SK-N-SH (cell line): ENCODE measurements around the gene IL17REL. TPM values are rescaled to one million over a fixed set of nuclear protein-coding genes. Genes with fewer than 3 reads are reported as not detected.

Source experiments
- CTCF ChIA-PET: fragments of 300-600, 350-600 bp; formaldehyde crosslinking; extraction: SDS; loops from one replicate; lab custom pipeline; 2021; lab: Yijun Ruan, JAX
- POLR2A ChIA-PET: fragments of 350-600 bp; sonication (Branson Sonifier 250); formaldehyde crosslinking; extraction: SDS; loops from one replicate; lab custom pipeline; 2020; ENCODE audit warnings: antibody characterized with exemption, inconsistent platforms; lab: Yijun Ruan, JAX
- DNase-seq: peaks from one replicate; pipeline ENCODE4 v3.0.0; 2012
- H2AFZ ChIP-seq: fragments of 200-600 bp; sonication (generic); 2 replicates; pipeline ENCODE4 v1.8.1; 2016; ENCODE audit warnings: antibody characterized with exemption, mild to moderate bottlenecking, low read depth
- H3F3A ChIP-seq: fragments of 200-600 bp; sonication (generic); replicated peaks from 2 replicates; pipeline ENCODE3; 2016; ENCODE audit warnings: antibody characterized with exemption, mild to moderate bottlenecking; ENCODE audit not compliant: insufficient read depth
- H3K27ac ChIP-seq, 2 experiments: fragments of 200-500 bp in 1 of 2; fragments of 200-600 bp in 1 of 2; sonication (Bioruptor generic) in 1 of 2; sonication (generic), shearing (Covaris generic) in 1 of 2; 2 replicates each; pipeline versions ENCODE4 v1.5.1 to v1.6.1; 2014 to 2016; ENCODE audit warnings: low read depth in 2 of 2, inconsistent platforms in 1 of 2, low read length in 1 of 2, mild to moderate bottlenecking in 1 of 2, mixed read lengths in 1 of 2
- H3K27me3 ChIP-seq: fragments of 200-600 bp; sonication (generic), shearing (Covaris generic); 2 replicates; pipeline ENCODE4 v1.6.1; 2016; ENCODE audit warnings: mixed run types; ENCODE audit not compliant: insufficient read depth
- H3K36me3 ChIP-seq, 2 experiments: fragments of 200-500 bp in 1 of 2; fragments of 200-600 bp in 1 of 2; sonication (Bioruptor generic) in 1 of 2; sonication (generic) in 1 of 2; replicated peaks in 1 of 2; 2 replicates each; pipeline versions ENCODE3 to v1.5.1; 2014 to 2016; ENCODE audit warnings: low read length in 1 of 2, mild to moderate bottlenecking in 1 of 2; ENCODE audit not compliant: insufficient read depth in 2 of 2, control insufficient read depth in 1 of 2
- H3K4me1 ChIP-seq, 2 experiments: fragments of 200-500 bp in 1 of 2; fragments of 200-600 bp in 1 of 2; sonication (Bioruptor generic) in 1 of 2; sonication (generic), shearing (Covaris generic) in 1 of 2; 2 replicates each; pipeline versions ENCODE4 v1.5.1 to v1.6.1; 2014 to 2016; ENCODE audit warnings: low read depth in 1 of 2, low read length in 1 of 2, mixed run types in 1 of 2; ENCODE audit not compliant: insufficient read depth in 2 of 2, control insufficient read depth in 1 of 2
- H3K4me2 ChIP-seq: fragments of 200-600 bp; sonication (generic), shearing (Covaris generic); 2 replicates; pipeline ENCODE4 v1.6.1; 2017; ENCODE audit warnings: mixed run types
- H3K4me3 ChIP-seq, 2 experiments: fragments of 200-500 bp in 1 of 2; fragments of 200-600 bp in 1 of 2; sonication (Bioruptor generic) in 1 of 2; sonication (generic), shearing (Covaris generic) in 1 of 2; 2 replicates each; pipeline versions ENCODE4 v1.5.1 to v1.8.1; 2014 to 2016; ENCODE audit warnings: low read depth in 2 of 2, inconsistent platforms in 1 of 2, low read length in 1 of 2, mild to moderate bottlenecking in 1 of 2, mixed read lengths in 1 of 2, moderate library complexity in 1 of 2
- H3K79me2 ChIP-seq: fragments of 200-600 bp; sonication (generic); 2 replicates; pipeline ENCODE4 v1.8.1; 2017; ENCODE audit warnings: mild to moderate bottlenecking; ENCODE audit not compliant: insufficient read depth
- H3K9ac ChIP-seq: fragments of 200-600 bp; sonication (generic); 2 replicates; pipeline ENCODE4 v1.6.1; 2017; ENCODE audit warnings: mixed run types
- H3K9me2 ChIP-seq: fragments of 200-600 bp; sonication (generic); 2 replicates; pipeline ENCODE4 v1.6.1; 2017; ENCODE audit warnings: mixed run types
- H3K9me3 ChIP-seq: fragments of 200-600 bp; sonication (generic); 2 replicates; pipeline ENCODE4 v1.6.1; 2017; ENCODE audit warnings: mixed run types, mild to moderate bottlenecking, moderate library complexity
- H4K20me1 ChIP-seq: fragments of 200-600 bp; sonication (generic); 2 replicates; pipeline ENCODE4 v1.6.1; 2017; ENCODE audit warnings: mild to moderate bottlenecking, mixed run types; ENCODE audit not compliant: insufficient read depth
- CHD2 ChIP-seq: fragments of 150-350 bp; IDR thresholded peaks from 2 replicates; pipeline ENCODE4 v1.6.1; 2018; ENCODE audit warnings: low read length; ENCODE audit not compliant: partially characterized antibody
- EP300 ChIP-seq, 2 experiments: IDR thresholded peaks; 2 replicates each; pipeline versions ENCODE4 v1.4.0 to v1.6.1; 2012; ENCODE audit warnings: borderline replicate concordance in 1 of 2, low read depth in 1 of 2, low read length in 1 of 2
- EZH2phosphoT487 ChIP-seq: fragments of 200-600 bp; sonication (generic); IDR thresholded peaks from 2 replicates; pipeline ENCODE4 v1.6.1; 2017; ENCODE audit warnings: low read depth, mixed run types, mild to moderate bottlenecking, antibody characterized with exemption, moderate library complexity, borderline replicate concordance
- FOSL2 ChIP-seq: IDR thresholded peaks from 2 replicates; pipeline ENCODE4 v1.4.0; 2012; ENCODE audit warnings: low read depth, mild to moderate bottlenecking, moderate library complexity, borderline replicate concordance
- FOXJ3 ChIP-seq: sonication (generic); formaldehyde crosslinking; IDR thresholded peaks from 2 replicates; pipeline ENCODE4 v1.5.1; 2020; ENCODE audit warnings: mild to moderate bottlenecking, missing genetic modification reagents
- FOXM1 ChIP-seq: IDR thresholded peaks from 2 replicates; pipeline ENCODE4 v1.4.0; 2012; ENCODE audit warnings: low read depth, mild to moderate bottlenecking
- MEF2A ChIP-seq: IDR thresholded peaks from 2 replicates; pipeline ENCODE4 v1.4.0; 2012; ENCODE audit warnings: low read depth, borderline replicate concordance
- MXI1 ChIP-seq: IDR thresholded peaks from 2 replicates; pipeline ENCODE4 v1.6.1; 2012; ENCODE audit warnings: mild to moderate bottlenecking, low read depth, low read length, improper control_type of control experiment
- NFIC ChIP-seq: IDR thresholded peaks from 2 replicates; pipeline ENCODE4 v1.4.0; 2012; ENCODE audit warnings: borderline replicate concordance
- NRF1 ChIP-seq: IDR thresholded peaks from 2 replicates; pipeline ENCODE4 v1.6.1; 2012; ENCODE audit warnings: low read depth, mild to moderate bottlenecking, low read length
- POLR2AphosphoS5 ChIP-seq: IDR thresholded peaks from 2 replicates; pipeline ENCODE4 v1.6.1; 2012; ENCODE audit warnings: low read depth, low read length
- RCOR1 ChIP-seq: fragments of 150-350 bp; IDR thresholded peaks from 2 replicates; pipeline ENCODE4 v1.6.1; 2017; ENCODE audit warnings: antibody characterized with exemption, low read length
- RFX5 ChIP-seq: IDR thresholded peaks from 2 replicates; pipeline ENCODE4 v1.6.1; 2012; ENCODE audit warnings: mild to moderate bottlenecking, improper control_type of control experiment, low read length
- RXRA ChIP-seq: IDR thresholded peaks from 2 replicates; pipeline ENCODE4 v1.4.0; 2012; ENCODE audit warnings: low read depth, mild to moderate bottlenecking, borderline replicate concordance
- SIN3A ChIP-seq: IDR thresholded peaks from 2 replicates; pipeline ENCODE4 v1.6.1; 2012; ENCODE audit warnings: low read depth, mild to moderate bottlenecking, low read length, moderate library complexity, borderline replicate concordance
- TAF1 ChIP-seq: IDR thresholded peaks from 2 replicates; pipeline ENCODE4 v1.6.1; 2012; ENCODE audit warnings: low read depth, mild to moderate bottlenecking, low read length, moderate library complexity, borderline replicate concordance
- YY1 ChIP-seq: IDR thresholded peaks from 2 replicates; pipeline ENCODE4 v1.4.0; 2012; ENCODE audit warnings: low read depth, mild to moderate bottlenecking
- WGBS: methylation state at CpG from one replicate; pipeline ENCODE4 v1.1.6; 2017; ENCODE audit warnings: low lambda C conversion rate; 5-methylcytosine and 5-hydroxymethylcytosine counted together
- polyA plus RNA-seq, 3 experiments: library from polyadenylated mRNA; depleted of rRNA; stranded (reverse); fragments of >200 nt; gene quantifications; 2 replicates each; pipeline ENCODE4 v1.2.3, GENCODE V29; 2012
- TF ChIP-seq, protein P1 (sequence below): fragments of 200-600 bp; sonication (generic); IDR thresholded peaks from 2 replicates; pipeline ENCODE4 v1.6.1; 2017; ENCODE audit warnings: antibody characterized with exemption, mild to moderate bottlenecking, moderate library complexity
- TF ChIP-seq, protein P2 (sequence below): fragments of 150-350 bp; IDR thresholded peaks from 2 replicates; pipeline ENCODE4 v1.6.1; 2017; ENCODE audit warnings: antibody characterized with exemption, low read length, low read depth, borderline replicate concordance
- TF ChIP-seq, protein P3 (sequence below): IDR thresholded peaks from 2 replicates; pipeline ENCODE4 v1.4.0; 2012; ENCODE audit warnings: low read depth, borderline replicate concordance
- TF ChIP-seq, protein P4 (sequence below): fragments of 150-350 bp; IDR thresholded peaks from 2 replicates; pipeline ENCODE4 v1.6.1; 2016; ENCODE audit warnings: mild to moderate bottlenecking, low read depth, low read length

The IL17REL gene
- polyA plus RNA-seq, 1 of the 3 experiments (the other 2 are of a cell fraction): not detected

DNA sequence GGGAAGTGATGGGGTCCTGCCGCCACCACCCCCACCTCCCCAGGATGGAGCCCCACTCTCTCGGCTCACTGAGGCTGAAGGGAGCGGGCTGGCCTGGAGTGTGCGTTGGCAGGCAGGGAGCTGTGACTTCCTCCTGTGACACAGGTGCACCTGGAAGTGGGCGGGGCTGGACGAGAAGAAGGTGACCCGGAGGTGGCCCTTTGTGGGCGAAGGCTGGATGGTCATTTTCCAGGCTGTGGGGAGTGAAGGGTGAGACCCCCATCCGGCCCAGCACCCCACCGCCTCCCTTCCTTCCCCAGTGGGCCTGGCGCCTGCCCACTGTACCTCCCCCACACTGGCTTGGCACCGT, 15.3 kb downstream of the IL17REL start:
- H3K27me3 ChIP-seq: no peaks in the 10 kb centered on the region

DNA sequence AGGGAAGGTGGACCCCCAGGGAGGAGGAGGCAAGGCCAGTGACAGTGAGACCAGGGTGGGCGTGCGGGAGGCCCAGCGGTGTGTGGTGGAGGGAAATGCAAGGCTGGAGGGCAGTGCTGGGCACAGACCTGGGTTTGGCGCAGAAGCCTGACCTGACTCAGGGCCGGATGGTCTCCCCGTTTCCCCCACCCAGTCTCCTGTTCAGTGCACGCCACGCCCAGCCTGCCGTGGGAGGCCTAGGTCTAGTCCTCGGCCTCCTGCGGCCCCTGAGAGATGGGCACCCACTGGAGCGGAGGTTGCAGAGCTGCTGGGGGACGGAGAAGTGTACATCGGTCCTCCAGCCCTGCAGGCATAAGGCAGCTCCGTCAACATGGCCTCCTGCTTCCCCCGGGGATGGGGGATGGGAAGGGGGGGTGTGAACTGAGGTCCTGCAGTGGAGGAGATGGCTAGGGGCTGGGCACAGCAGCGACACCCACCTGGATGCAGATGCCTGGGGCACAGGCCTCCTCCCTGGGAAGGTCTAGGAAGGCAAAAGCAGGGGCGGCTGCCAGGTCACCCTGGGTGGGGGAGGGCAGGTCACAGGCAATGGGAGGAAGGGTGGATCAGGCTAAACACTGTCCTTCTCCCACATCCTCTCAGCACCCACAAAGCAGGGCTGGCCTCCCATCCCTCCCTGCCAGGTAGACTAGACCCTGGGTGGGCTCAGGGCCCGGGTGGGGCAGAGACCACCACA, 15.9 kb downstream of the IL17REL start:
- Histone ChIP-seq H3K4me3 (no peak overlapping the region), H3K4me2 (no peak overlapping the region), H3K9me3 (no peaks in the 10 kb centered on the region; the same call in 1 of the 2 replicates), H4K20me1 (no peaks in the 10 kb centered on the region), H3K4me1 (peaks cover 0 to 4% of the 10 kb centered on the region in 2 experiments; a peak in 1 of 4 replicates), H3K27ac (no peak overlapping the region), H3K36me3 (no peaks in the 10 kb centered on the region), H3K27me3 (no peaks in the 10 kb centered on the region), H2AFZ (no peak overlapping the region), H3K9me2 (no peaks in the 10 kb centered on the region), H3K9ac (no peak overlapping the region), H3F3A (no peaks in the 10 kb centered on the region), H3K79me2 (no peaks in the 10 kb centered on the region)
- no peak for DNase-seq
- 84% methylated on average over 11 of the region's 19 CpGs for WGBS
- CTCF ChIA-PET: interaction anchor here (1.1 to 1.9 kb wide), 3 partner anchors 30 to 66 kb away, joined by 4 to 7 read pairs (median 6); no protein-coding TSS in a partner anchor
- no peak for TF ChIP-seq NRF1
- TF ChIP-seq EZH2phosphoT487: no peak
- no peak for TF ChIP-seq CHD2
- TF ChIP-seq FOXJ3 (CRISPR knock-in tag): no peak
- no peak for TF ChIP-seq YY1
- TF ChIP-seq, protein P1, sequence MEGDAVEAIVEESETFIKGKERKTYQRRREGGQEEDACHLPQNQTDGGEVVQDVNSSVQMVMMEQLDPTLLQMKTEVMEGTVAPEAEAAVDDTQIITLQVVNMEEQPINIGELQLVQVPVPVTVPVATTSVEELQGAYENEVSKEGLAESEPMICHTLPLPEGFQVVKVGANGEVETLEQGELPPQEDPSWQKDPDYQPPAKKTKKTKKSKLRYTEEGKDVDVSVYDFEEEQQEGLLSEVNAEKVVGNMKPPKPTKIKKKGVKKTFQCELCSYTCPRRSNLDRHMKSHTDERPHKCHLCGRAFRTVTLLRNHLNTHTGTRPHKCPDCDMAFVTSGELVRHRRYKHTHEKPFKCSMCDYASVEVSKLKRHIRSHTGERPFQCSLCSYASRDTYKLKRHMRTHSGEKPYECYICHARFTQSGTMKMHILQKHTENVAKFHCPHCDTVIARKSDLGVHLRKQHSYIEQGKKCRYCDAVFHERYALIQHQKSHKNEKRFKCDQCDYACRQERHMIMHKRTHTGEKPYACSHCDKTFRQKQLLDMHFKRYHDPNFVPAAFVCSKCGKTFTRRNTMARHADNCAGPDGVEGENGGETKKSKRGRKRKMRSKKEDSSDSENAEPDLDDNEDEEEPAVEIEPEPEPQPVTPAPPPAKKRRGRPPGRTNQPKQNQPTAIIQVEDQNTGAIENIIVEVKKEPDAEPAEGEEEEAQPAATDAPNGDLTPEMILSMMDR: no peak
- TF ChIP-seq EP300 (IDR thresholded peaks at IDR 0.05; ENCODE audit: borderline replicate concordance in 1 of 2, low read depth in 1 of 2, low read length in 1 of 2): no peak
- no peak for TF ChIP-seq TAF1
- TF ChIP-seq FOSL2: no peak
- no peak for TF ChIP-seq SIN3A
- TF ChIP-seq, protein P2, sequence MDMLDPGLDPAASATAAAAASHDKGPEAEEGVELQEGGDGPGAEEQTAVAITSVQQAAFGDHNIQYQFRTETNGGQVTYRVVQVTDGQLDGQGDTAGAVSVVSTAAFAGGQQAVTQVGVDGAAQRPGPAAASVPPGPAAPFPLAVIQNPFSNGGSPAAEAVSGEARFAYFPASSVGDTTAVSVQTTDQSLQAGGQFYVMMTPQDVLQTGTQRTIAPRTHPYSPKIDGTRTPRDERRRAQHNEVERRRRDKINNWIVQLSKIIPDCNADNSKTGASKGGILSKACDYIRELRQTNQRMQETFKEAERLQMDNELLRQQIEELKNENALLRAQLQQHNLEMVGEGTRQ: no peak
- POLR2A ChIA-PET: no interaction called here

More for the DNA sequence above, 15.3 kb downstream of the IL17REL start:
- H3K4me2 ChIP-seq: no peak overlapping the region
- DNase-seq: no peak
- peaks cover 0 to 4% of the 10 kb centered on the region in 2 experiments; a peak in 1 of 4 replicates for H3K4me1 ChIP-seq
- H3K9me3 ChIP-seq: no peaks in the 10 kb centered on the region
- no peak overlapping the region for H3K4me3 ChIP-seq
- H3K36me3 ChIP-seq: no peaks in the 10 kb centered on the region
- H3K9me2 ChIP-seq: no peaks in the 10 kb centered on the region
- WGBS: 85% methylated on average over 5 of the region's 12 CpGs
- H3K9ac ChIP-seq: no peak overlapping the region
- H4K20me1 ChIP-seq: no peaks in the 10 kb centered on the region
- H2AFZ ChIP-seq: no peak overlapping the region
- H3K27ac ChIP-seq: no peak overlapping the region
- no peaks in the 10 kb centered on the region for H3F3A ChIP-seq
- TF ChIP-seq FOXM1: no peak
- TF ChIP-seq NRF1: no peak
- TF ChIP-seq RCOR1: no peak
- no peak for TF ChIP-seq EP300 (IDR thresholded peaks at IDR 0.05; ENCODE audit: borderline replicate concordance in 1 of 2, low read depth in 1 of 2, low read length in 1 of 2)
- no peak for TF ChIP-seq EZH2phosphoT487
- TF ChIP-seq NFIC: no peak
- no peak for TF ChIP-seq SIN3A
- TF ChIP-seq, protein P2: no peak
- no peak for TF ChIP-seq POLR2AphosphoS5
- no peak for TF ChIP-seq RFX5
- TF ChIP-seq, protein P3, sequence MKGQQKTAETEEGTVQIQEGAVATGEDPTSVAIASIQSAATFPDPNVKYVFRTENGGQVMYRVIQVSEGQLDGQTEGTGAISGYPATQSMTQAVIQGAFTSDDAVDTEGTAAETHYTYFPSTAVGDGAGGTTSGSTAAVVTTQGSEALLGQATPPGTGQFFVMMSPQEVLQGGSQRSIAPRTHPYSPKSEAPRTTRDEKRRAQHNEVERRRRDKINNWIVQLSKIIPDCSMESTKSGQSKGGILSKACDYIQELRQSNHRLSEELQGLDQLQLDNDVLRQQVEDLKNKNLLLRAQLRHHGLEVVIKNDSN: no peak
- no peak for TF ChIP-seq FOXJ3 (CRISPR knock-in tag)
- TF ChIP-seq MEF2A: no peak
- TF ChIP-seq, protein P4, sequence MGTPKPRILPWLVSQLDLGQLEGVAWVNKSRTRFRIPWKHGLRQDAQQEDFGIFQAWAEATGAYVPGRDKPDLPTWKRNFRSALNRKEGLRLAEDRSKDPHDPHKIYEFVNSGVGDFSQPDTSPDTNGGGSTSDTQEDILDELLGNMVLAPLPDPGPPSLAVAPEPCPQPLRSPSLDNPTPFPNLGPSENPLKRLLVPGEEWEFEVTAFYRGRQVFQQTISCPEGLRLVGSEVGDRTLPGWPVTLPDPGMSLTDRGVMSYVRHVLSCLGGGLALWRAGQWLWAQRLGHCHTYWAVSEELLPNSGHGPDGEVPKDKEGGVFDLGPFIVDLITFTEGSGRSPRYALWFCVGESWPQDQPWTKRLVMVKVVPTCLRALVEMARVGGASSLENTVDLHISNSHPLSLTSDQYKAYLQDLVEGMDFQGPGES: no peak
- no peak for TF ChIP-seq MXI1
- no peak for TF ChIP-seq RXRA
- ChIA-PET POLR2A (no interaction called here), CTCF (interaction anchor here (1.9 kb wide), 1 partner anchor 33 kb away, joined by 7 read pairs; no protein-coding TSS in a partner anchor)
- no peaks in the 10 kb centered on the region for H3K79me2 ChIP-seq
